ENCODE data around the gene PRKCD. TPM values are rescaled to one million over a fixed set of nuclear protein-coding genes. Genes with fewer than 3 reads are reported as not detected.

PRKCD gene
- total RNA-seq, 1 experiment from 2014 or later = 1.4 TPM

- BruUV-seq (replicated peaks) = no TSS peak
- H3K4me1 ChIP-seq (ENCODE audit: insufficient read depth, low read length, poor library complexity, severe bottlenecking) = no peaks in the 10 kb centered on the region
- no peak overlapping the region for H3K4me3 ChIP-seq (ENCODE audit: low read depth, low read length, poor library complexity, severe bottlenecking)
- POLR2A ChIA-PET (ENCODE audit: low non-redundant PET) = no interaction called here
- no peak for DNase-seq (ENCODE audit: low spot score)
- no peak overlapping the region for H3K27ac ChIP-seq (ENCODE audit: low read depth, low read length, poor library complexity, severe bottlenecking)
- no peak for TF ChIP-seq CTCF (conservative IDR thresholded peaks at IDR 0.05; ENCODE audit: low read depth, low read length)
- TF ChIP-seq EZH2 (IDR thresholded peaks at IDR 0.05; ENCODE audit: borderline replicate concordance, low read depth, low read length, poor library complexity, severe bottlenecking) = no peak
- H3K36me3 ChIP-seq (ENCODE audit: insufficient read depth, low read length, poor library complexity, severe bottlenecking) = no peaks in the 10 kb centered on the region
- intact Hi-C loops (cut with micrococcal nuclease; ENCODE audit: unreplicated experiment) = no loop called here
- CTCF ChIA-PET = no interaction called here
- H3K9me3 ChIP-seq (ENCODE audit: low read depth, low read length, poor library complexity, severe bottlenecking) = no peaks in the 10 kb centered on the region
- no peaks in the 10 kb centered on the region for H3K27me3 ChIP-seq (replicated peaks; ENCODE audit: insufficient read depth, low read depth, low read length, poor library complexity)
Observed at GRCh38 chr3:53137835-53138446, 23.1 kb upstream of the PRKCD start.

GRCh38 chr3:53139906-53140846 is 20.8 kb upstream of the PRKCD start:
- no peaks in the 10 kb centered on the region for H3K9me3 ChIP-seq (ENCODE audit: low read depth, low read length, poor library complexity, severe bottlenecking)
- no peak overlapping the region for H3K27ac ChIP-seq (ENCODE audit: low read depth, low read length, poor library complexity, severe bottlenecking)
- H3K4me3 ChIP-seq (ENCODE audit: low read depth, low read length, poor library complexity, severe bottlenecking) = no peak overlapping the region
- ChIA-PET CTCF (no interaction called here), POLR2A (ENCODE audit: low non-redundant PET) (no interaction called here)
- BruUV-seq (replicated peaks) = no TSS peak
- intact Hi-C loops (cut with micrococcal nuclease; ENCODE audit: unreplicated experiment) = no loop called here
- no peak for DNase-seq (ENCODE audit: low spot score)
- H3K36me3 ChIP-seq (ENCODE audit: insufficient read depth, low read length, poor library complexity, severe bottlenecking) = no peaks in the 10 kb centered on the region
- no peaks in the 10 kb centered on the region for H3K27me3 ChIP-seq (replicated peaks; ENCODE audit: insufficient read depth, low read depth, low read length, poor library complexity)
- H3K4me1 ChIP-seq (ENCODE audit: insufficient read depth, low read length, poor library complexity, severe bottlenecking) = no peaks in the 10 kb centered on the region
- TF ChIP-seq EZH2 (IDR thresholded peaks at IDR 0.05; ENCODE audit: borderline replicate concordance, low read depth, low read length, poor library complexity, severe bottlenecking) (no peak), CTCF (conservative IDR thresholded peaks at IDR 0.05; ENCODE audit: low read depth, low read length) (no peak)

- H3K9me3 ChIP-seq (ENCODE audit: low read depth, low read length, poor library complexity, severe bottlenecking) = no peaks in the 10 kb centered on the region
- intact Hi-C loops (cut with micrococcal nuclease; ENCODE audit: unreplicated experiment) = no loop called here
- no peak overlapping the region for H3K4me3 ChIP-seq (ENCODE audit: low read depth, low read length, poor library complexity, severe bottlenecking)
- TF ChIP-seq EZH2 (IDR thresholded peaks at IDR 0.05; ENCODE audit: borderline replicate concordance, low read depth, low read length, poor library complexity, severe bottlenecking) = no peak
- TF ChIP-seq CTCF (conservative IDR thresholded peaks at IDR 0.05; ENCODE audit: low read depth, low read length) = no peak
- H3K36me3 ChIP-seq (ENCODE audit: insufficient read depth, low read length, poor library complexity, severe bottlenecking) = no peaks in the 10 kb centered on the region
- ChIA-PET POLR2A (ENCODE audit: low non-redundant PET) (no interaction called here), CTCF (no interaction called here)
- H3K27ac ChIP-seq (ENCODE audit: low read depth, low read length, poor library complexity, severe bottlenecking) = no peak overlapping the region
- H3K27me3 ChIP-seq (replicated peaks; ENCODE audit: insufficient read depth, low read depth, low read length, poor library complexity) = no peaks in the 10 kb centered on the region
- DNase-seq (ENCODE audit: low spot score) = no peak
- no peaks in the 10 kb centered on the region for H3K4me1 ChIP-seq (ENCODE audit: insufficient read depth, low read length, poor library complexity, severe bottlenecking)
- no TSS peak for BruUV-seq (replicated peaks)
Observed at GRCh38 chr3:53140847-53141845, 19.9 kb upstream of the PRKCD start.

All from A673 (cell line).